Mucosa of descending colon (tissue), 3 donors: ENCODE measurements around the gene ESCO1. TPM values are rescaled to one million over a fixed set of nuclear protein-coding genes. Genes with fewer than 3 reads are reported as not detected.
A peak's percentile ranks its signal among the peaks of the same experiment; 100 is the strongest.

Source experiments
- ATAC-seq: fragments of 200-7000 bp; cut with Tn5 transposase; one replicate; pipeline ENCODE4 v1.9.1; 2020; ENCODE audit warnings: mild to moderate bottlenecking, moderate library complexity
- DNase-seq, 3 donors: peaks; one replicate each; pipeline ENCODE4 v3.0.0-alpha.2; 2020
- H3K36me3 ChIP-seq: fragments of 200-600 bp; one replicate; pipeline ENCODE4 v1.8.0; 2021; ENCODE audit warnings: low read depth, mild to moderate bottlenecking
- H3K4me1 ChIP-seq: fragments of 200-600 bp; one replicate; pipeline ENCODE4 v1.8.0; 2021; ENCODE audit warnings: low read depth, mild to moderate bottlenecking
- H3K4me3 ChIP-seq: fragments of 200-600 bp; one replicate; pipeline ENCODE4 v1.8.0; 2021; ENCODE audit warnings: mild to moderate bottlenecking
- H3K9me3 ChIP-seq: fragments of 200-600 bp; one replicate; pipeline ENCODE4 v1.8.0; 2021; ENCODE audit warnings: mild to moderate bottlenecking
- intact Hi-C, 2 donors: fragments of 100-400 bp; cut with DNase I in 1 of 2; cut with micrococcal nuclease in 1 of 2; formaldehyde crosslinking; loops; one replicate each; pipeline versions ENCODE4 v1.11.0 to v1.11.1; 2022; cut with DNase I, micrococcal nuclease
- total RNA-seq, 3 donors: library from RNA; stranded (reverse); fragmentation: NEBNext Ultra II Directional in 2 of 3; extraction: Animal tissue kit (Norgen Biotek cat#: 25700) in 2 of 3; gene quantifications; one replicate each; pipeline versions ENCODE4 v1.2.1 to v1.2.4, GENCODE V29; 2021 to 2023
- TF ChIP-seq, protein P1 (sequence below): fragments of 200-600 bp; IDR thresholded peaks from one replicate; pipeline ENCODE4 v1.8.0; 2022; ENCODE audit warnings: antibody characterized with exemption, mild to moderate bottlenecking
- donor health status: DM: no; HTN: no; CAD: no; lungs with moderate emphysema.
- donor health status: DM: no; HTN: no; CAD: no.
- donor health status: DM: no; HTN: yes; CAD: no.

Gene ESCO1
- total RNA-seq, 3 donors from 2014 or later = 14.8 to 18.0 (median 15.8) TPM

- no peak for DNase-seq
- TF ChIP-seq, protein P1, sequence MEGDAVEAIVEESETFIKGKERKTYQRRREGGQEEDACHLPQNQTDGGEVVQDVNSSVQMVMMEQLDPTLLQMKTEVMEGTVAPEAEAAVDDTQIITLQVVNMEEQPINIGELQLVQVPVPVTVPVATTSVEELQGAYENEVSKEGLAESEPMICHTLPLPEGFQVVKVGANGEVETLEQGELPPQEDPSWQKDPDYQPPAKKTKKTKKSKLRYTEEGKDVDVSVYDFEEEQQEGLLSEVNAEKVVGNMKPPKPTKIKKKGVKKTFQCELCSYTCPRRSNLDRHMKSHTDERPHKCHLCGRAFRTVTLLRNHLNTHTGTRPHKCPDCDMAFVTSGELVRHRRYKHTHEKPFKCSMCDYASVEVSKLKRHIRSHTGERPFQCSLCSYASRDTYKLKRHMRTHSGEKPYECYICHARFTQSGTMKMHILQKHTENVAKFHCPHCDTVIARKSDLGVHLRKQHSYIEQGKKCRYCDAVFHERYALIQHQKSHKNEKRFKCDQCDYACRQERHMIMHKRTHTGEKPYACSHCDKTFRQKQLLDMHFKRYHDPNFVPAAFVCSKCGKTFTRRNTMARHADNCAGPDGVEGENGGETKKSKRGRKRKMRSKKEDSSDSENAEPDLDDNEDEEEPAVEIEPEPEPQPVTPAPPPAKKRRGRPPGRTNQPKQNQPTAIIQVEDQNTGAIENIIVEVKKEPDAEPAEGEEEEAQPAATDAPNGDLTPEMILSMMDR = no peak
- Histone ChIP-seq H3K4me1 (no peaks in the 10 kb centered on the region), H3K4me3 (no peak overlapping the region), H3K9me3 (no peaks in the 10 kb centered on the region), H3K36me3 (peaks cover 9% of the 10 kb centered on the region)
- no peak for ATAC-seq
- intact Hi-C loops = no loop called here
Observed at GRCh38 chr18:21557607-21558253, 42.8 kb downstream of the ESCO1 start.

DNA sequence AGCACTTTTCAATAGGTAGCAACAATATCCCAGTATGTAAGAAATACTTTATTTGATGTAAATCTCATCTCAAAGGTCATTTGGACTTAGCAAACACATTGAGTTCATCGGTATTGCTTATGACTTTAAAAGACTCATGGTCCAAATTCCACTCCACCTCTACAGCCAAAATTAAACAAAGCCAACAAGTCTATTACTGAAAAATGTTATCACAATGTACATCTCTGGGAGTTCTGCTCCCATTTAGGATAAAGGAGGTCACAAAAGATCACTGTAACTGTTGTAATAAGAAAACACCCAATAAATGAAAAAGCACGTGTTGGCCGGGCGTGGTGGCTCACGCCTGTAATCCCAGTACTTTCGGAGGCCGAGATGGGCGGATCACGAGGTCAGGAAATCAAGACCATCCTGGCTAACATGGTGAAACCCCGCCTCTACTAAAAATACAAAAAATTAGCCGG is 50.0 kb downstream of the ESCO1 start:
- intact Hi-C loops = no loop called here
- DNase-seq (no peak), ATAC-seq (peak; percentile 31)
- no peaks in the 10 kb centered on the region for H3K9me3 ChIP-seq
- no peak overlapping the region for H3K4me3 ChIP-seq
- no peaks in the 10 kb centered on the region for H3K36me3 ChIP-seq
- no peaks in the 10 kb centered on the region for H3K4me1 ChIP-seq
- TF ChIP-seq, protein P1 = no peak

- H3K9me3 ChIP-seq = no peaks in the 10 kb centered on the region
- H3K4me3 ChIP-seq = no peak overlapping the region
- intact Hi-C loops = no loop called here
- no peaks in the 10 kb centered on the region for H3K4me1 ChIP-seq
- no peaks in the 10 kb centered on the region for H3K36me3 ChIP-seq
- ATAC-seq = no peak
- TF ChIP-seq, protein P1 = no peak
- DNase-seq = no peak
Observed at GRCh38 chr18:21548647-21549046, 51.9 kb downstream of the ESCO1 start.

GRCh38 chr18:21546423-21546822 is 54.1 kb downstream of the ESCO1 start:
- no peaks in the 10 kb centered on the region for H3K36me3 ChIP-seq
- no peak overlapping the region for H3K4me3 ChIP-seq
- no peaks in the 10 kb centered on the region for H3K4me1 ChIP-seq
- TF ChIP-seq, protein P1 = no peak
- no peak for ATAC-seq
- intact Hi-C loops = no loop called here
- H3K9me3 ChIP-seq = no peaks in the 10 kb centered on the region
- DNase-seq = no peak

DNA sequence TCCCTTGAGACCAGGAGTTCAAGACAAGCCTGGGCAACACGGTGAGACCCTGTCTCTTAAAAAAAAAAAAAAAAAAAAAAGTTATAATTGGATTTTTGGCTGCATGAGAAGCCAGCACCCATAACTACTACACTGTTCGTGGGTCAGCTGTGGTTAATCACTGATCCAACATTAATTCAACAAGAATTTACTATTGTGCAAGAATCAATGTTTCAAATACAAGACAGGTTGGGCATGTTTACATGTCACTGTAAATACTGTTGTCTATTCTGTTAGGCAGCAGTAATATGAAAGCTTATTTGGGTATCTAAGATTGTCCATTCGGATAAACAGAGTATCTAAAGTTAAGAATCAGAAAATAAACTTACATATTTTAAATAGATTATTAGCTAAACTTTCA is 62.3 kb downstream of the ESCO1 start:
- DNase-seq = no peak
- no peaks in the 10 kb centered on the region for H3K4me1 ChIP-seq
- no peak overlapping the region for H3K4me3 ChIP-seq
- TF ChIP-seq, protein P1 = no peak
- ATAC-seq = no peak
- no peaks in the 10 kb centered on the region for H3K9me3 ChIP-seq
- H3K36me3 ChIP-seq = peaks cover 7% of the 10 kb centered on the region
- intact Hi-C loops = no loop called here
